Liver (tissue), 3 donors: ENCODE results near the gene OR2A7.
"Not testable (repeated sequence)": the region's sequence is repeated elsewhere in the genome, so short reads cannot be mapped to it uniquely, and the experiment has no call there.

Source experiments
- CTCF ChIP-seq: fragments of 150-350 bp; IDR thresholded peaks from 2 replicates; pipeline ENCODE4 v1.5.1; 2017; ENCODE audit warnings: improper control_type of control experiment, low read depth, low read length; ENCODE audit not compliant: missing input control
- GABPA ChIP-seq, 2 donors: IDR thresholded peaks in 1 of 2; conservative IDR thresholded peaks in 1 of 2; 2 replicates each; pipeline ENCODE4 v1.6.1; 2016; ENCODE audit warnings: antibody characterized with exemption in 2 of 2, mild to moderate bottlenecking in 1 of 2, moderate library complexity in 1 of 2
- JUND ChIP-seq, 2 donors: IDR thresholded peaks; 2 replicates each; pipeline ENCODE4 v1.6.1; 2016; ENCODE audit warnings: antibody characterized with exemption in 2 of 2
- TAF1 ChIP-seq: conservative IDR thresholded peaks from 2 replicates; pipeline ENCODE4 v1.6.1; 2016; ENCODE audit warnings: antibody characterized with exemption, mild to moderate bottlenecking
- donor health status: healthy.
- donor health status: healthy.

GRCh38 chr7:144309702-144310101, 45.1 kb upstream of the OR2A7 start:
- TF ChIP-seq JUND (IDR thresholded peaks at IDR 0.05); CTCF; GABPA (IDR thresholded peaks at IDR 0.05 in 1 of 2, conservative IDR thresholded peaks at IDR 0.05 in 1 of 2); TAF1: not testable (repeated sequence)
